Heart left ventricle (tissue), 16 donors: ENCODE measurements around the gene DNAH7. TPM values are rescaled to one million over a fixed set of nuclear protein-coding genes. Genes with fewer than 3 reads are reported as not detected.
"Not testable (repeated sequence)": the region's sequence is repeated elsewhere in the genome, so short reads cannot be mapped to it uniquely, and the experiment has no call there.

ENCODE experiments used
- ATAC-seq, 4 donors: fragments of 200-7000 bp; cut with Tn5 transposase; one replicate each; pipeline ENCODE4 v1.9.1; 2020 to 2022; ENCODE audit warnings: moderate library complexity in 4 of 4, mild to moderate bottlenecking in 3 of 4, moderate number of reproducible peaks in 1 of 4
- DNase-seq, 5 donors: peaks; one replicate each; pipeline ENCODE4 v3.0.0-alpha.2; 2020
- H3K27ac ChIP-seq, 12 donors: fragments of 200-600 bp; sonication (generic) in 4 of 12; one replicate each; pipeline versions ENCODE4 v1.5.0 to v1.8.0; 2016 to 2022; ENCODE audit warnings: mild to moderate bottlenecking in 2 of 12
- H3K27me3 ChIP-seq, 9 donors: fragments of 200-600 bp; sonication (generic) in 2 of 9; one replicate each; pipeline versions ENCODE4 v1.5.1 to v1.8.0; 2016 to 2022; ENCODE audit warnings: mild to moderate bottlenecking in 3 of 9
- H3K36me3 ChIP-seq, 9 donors: fragments of 200-600 bp; sonication (generic) in 2 of 9; one replicate each; pipeline versions ENCODE4 v1.5.0 to v1.8.0; 2018 to 2022; ENCODE audit warnings: mild to moderate bottlenecking in 2 of 9
- H3K4me1 ChIP-seq, 12 donors: fragments of 200-600 bp; sonication (generic) in 4 of 12; one replicate each; pipeline versions ENCODE4 v1.5.0 to v1.8.0; 2016 to 2022; ENCODE audit warnings: mild to moderate bottlenecking in 3 of 12
- H3K4me3 ChIP-seq, 12 donors: fragments of 200-600 bp; sonication (generic) in 4 of 12; one replicate each; pipeline versions ENCODE4 v1.5.0 to v1.8.0; 2017 to 2022; ENCODE audit warnings: mild to moderate bottlenecking in 9 of 12, moderate library complexity in 4 of 12
- H3K9me3 ChIP-seq, 12 donors: fragments of 200-600 bp; sonication (generic) in 4 of 12; one replicate each; pipeline versions ENCODE4 v1.5.0 to v1.8.0; 2016 to 2022; ENCODE audit warnings: mild to moderate bottlenecking in 1 of 12
- POLR2A ChIP-seq, 2 donors: fragments of 450-650 bp; IDR thresholded peaks; one replicate each; pipeline ENCODE4 v1.6.1; 2017; ENCODE audit warnings: antibody characterized with exemption in 2 of 2, mild to moderate bottlenecking in 2 of 2, moderate library complexity in 2 of 2
- WGBS, 4 donors: extraction: QIAGEN DNeasy Blood & Tissue Kit in 2 of 4; methylation state at CpG; one replicate each; pipeline versions ENCODE4 v1.1.5 to v1.1.7; 2013 to 2018; 5-methylcytosine and 5-hydroxymethylcytosine counted together
- intact Hi-C, 10 donors: fragments of 100-400 bp; cut with DNase I; formaldehyde crosslinking; loops; one replicate each; pipeline versions ENCODE4 v1.11.1 to v1.14.2; 2022
- polyA plus RNA-seq, 2 donors: library from polyadenylated mRNA; stranded (reverse); fragments of 200-250 nt; gene quantifications; one replicate each; pipeline ENCODE4 v1.2.3, GENCODE V29; 2013
- total RNA-seq, 9 donors: library from RNA; depleted of rRNA in 2 of 9; stranded (reverse); fragments of >200 nt in 2 of 9; fragmentation: NEBNext Ultra II Directional in 3 of 9; extraction: Animal tissue kit (Norgen Biotek cat#: 25700) in 3 of 9; gene quantifications; one replicate each; pipeline versions ENCODE4 v1.1.0 to v1.2.4, GENCODE V29; 2016 to 2023
- TF ChIP-seq, protein P1 (sequence below), 12 donors: fragments of 200-600 bp; sonication (generic) in 4 of 12; IDR thresholded peaks; one replicate each; pipeline versions ENCODE4 v1.5.0 to v1.8.0; 2018 to 2022; ENCODE audit warnings: antibody characterized with exemption in 12 of 12, mild to moderate bottlenecking in 5 of 12
- donor health status: ischemic (EF 13 %, LVEDD 7.1; RV severe dilation, severe dysfunction).
- donor health status: healthy with polysubstance abuse.
- donor health status: DM: no; HTN: yes; CAD: no.
- donor health status: DM: no; HTN: no; CAD: no.
- donor health status: ischemic (EF 25% LVEDD 6.9; RV normal size, moderate dysfunction).
- donor health status: ischemic (EF 25% LVEDD 5.7; RV mildly dilated, moderate dysfunction).
- donor health status: healthy.
- donor health status: DM: yes; HTN: yes; CAD: no.
- donor health status: ischemic (EF 35%, LVEDD 5.7; RV mildly dilated, moderate dysfunction).
- donor health status: nonischemic (EF 11% LVEDD 7.7; RV severe dilation, severe dysfunction).
- donor health status: DM: yes; HTN: yes; CAD: no.
- donor health status: PGD.
- donor health status: ischemic (EF 29% LVEDD 5.4; RV normal size, mild dysfunction).
- donor health status: nonischemic (EF 23%, LVEDD 6.1; RV moderate dilation, normal function).

Gene DNAH7
- total and polyA plus RNA-seq, 11 donors = 0.08 to 1.5 (median 0.40) TPM; not detected in 1

DNA sequence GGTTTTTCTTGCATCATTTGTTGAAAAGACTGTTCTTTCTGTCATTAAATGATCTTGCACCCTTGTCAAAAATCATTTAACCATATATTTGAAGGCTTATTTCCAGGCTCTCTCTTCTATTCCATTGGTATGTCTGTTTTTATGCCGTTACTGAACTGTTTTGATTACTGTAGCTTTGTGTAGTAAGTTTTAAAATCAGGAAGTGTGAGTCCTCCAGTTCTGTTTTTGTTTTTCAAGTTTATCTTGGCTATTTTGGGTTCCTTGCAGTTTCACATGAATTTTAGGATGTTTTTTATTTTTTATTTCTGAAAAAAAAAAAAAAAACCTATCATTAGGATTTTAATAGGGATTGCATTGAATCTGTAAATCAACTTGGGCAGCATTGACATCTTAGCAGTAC lies 372.6 kb downstream of the DNAH7 start:
- Histone ChIP-seq H3K36me3 (peaks cover 0 to 10% (median 0%) of the 10 kb centered on the region in 9 donors), H3K27ac (no peak overlapping the region), H3K4me3 (no peak overlapping the region), H3K27me3 (no peaks in the 10 kb centered on the region), H3K9me3 (peaks cover 0 to 63% (median 18%) of the 10 kb centered on the region in 12 donors), H3K4me1 (peaks cover 0 to 8% (median 0%) of the 10 kb centered on the region in 12 donors)
- DNase-seq = no peak
- intact Hi-C loops = no loop called here
- 90 to 95% (median 92%) methylated on average over 1 of the region's 1 CpG for WGBS, 4 donors
- TF ChIP-seq POLR2A (IDR thresholded peaks at IDR 0.05) = no peak
- TF ChIP-seq, protein P1, sequence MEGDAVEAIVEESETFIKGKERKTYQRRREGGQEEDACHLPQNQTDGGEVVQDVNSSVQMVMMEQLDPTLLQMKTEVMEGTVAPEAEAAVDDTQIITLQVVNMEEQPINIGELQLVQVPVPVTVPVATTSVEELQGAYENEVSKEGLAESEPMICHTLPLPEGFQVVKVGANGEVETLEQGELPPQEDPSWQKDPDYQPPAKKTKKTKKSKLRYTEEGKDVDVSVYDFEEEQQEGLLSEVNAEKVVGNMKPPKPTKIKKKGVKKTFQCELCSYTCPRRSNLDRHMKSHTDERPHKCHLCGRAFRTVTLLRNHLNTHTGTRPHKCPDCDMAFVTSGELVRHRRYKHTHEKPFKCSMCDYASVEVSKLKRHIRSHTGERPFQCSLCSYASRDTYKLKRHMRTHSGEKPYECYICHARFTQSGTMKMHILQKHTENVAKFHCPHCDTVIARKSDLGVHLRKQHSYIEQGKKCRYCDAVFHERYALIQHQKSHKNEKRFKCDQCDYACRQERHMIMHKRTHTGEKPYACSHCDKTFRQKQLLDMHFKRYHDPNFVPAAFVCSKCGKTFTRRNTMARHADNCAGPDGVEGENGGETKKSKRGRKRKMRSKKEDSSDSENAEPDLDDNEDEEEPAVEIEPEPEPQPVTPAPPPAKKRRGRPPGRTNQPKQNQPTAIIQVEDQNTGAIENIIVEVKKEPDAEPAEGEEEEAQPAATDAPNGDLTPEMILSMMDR (IDR thresholded peaks at IDR 0.05) = no peak
- no peak for ATAC-seq

DNA sequence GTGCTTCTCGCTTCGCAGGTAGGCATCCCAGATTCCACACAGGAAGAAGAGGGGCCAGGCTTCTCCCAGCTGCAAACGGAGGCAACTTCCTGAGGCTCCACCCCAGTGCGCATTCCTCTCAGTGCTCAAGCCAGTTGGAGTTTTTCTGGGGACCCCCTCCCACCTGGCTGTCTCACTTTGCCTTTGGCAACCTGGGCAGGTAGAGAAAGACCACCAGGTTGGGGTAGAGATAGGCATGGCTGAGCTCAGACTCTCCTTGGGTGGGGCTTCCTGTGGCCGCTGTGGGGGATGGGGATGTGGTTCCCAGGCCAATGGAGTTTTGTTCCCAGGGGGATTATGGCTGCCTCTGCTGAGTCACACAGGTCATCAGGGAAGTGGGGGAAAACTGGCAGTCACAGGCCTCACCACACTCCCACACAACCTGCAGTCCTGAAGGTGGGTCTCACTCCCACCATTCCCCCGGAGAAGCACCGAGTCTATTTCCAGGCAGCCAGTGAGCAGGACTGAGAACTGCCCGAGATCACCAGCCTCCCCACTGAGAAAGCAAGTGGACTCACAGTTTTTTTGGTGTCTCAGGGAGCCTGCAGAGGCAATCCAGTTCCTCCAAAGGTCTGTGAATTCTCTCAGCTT lies 373.5 kb downstream of the DNAH7 start:
- WGBS, 4 donors = 83 to 94% (median 89%) methylated on average over 8 of the region's 8 CpGs
- DNase-seq = no peak

DNA sequence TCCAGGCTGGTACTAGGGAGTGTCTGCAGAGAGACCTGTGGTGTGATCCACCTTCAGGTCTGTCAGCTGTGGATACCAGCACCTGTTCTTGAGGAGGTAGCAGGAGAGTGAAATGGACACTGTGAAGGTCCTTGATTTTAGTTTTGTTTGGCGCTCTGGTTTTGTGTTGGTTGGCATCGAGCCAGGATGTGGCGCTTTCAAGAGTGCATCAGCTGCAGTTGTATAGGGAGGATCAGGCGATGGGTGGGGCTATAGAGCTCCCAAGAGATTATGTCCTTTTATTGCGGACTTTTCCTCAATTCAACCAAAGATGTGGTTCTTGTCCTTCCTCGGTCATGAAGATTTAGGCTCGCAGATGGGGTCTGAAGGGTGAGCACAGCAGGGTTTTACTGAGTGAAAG lies 374.1 kb downstream of the DNAH7 start:
- H3K4me1 ChIP-seq = peaks cover 0 to 8% (median 0%) of the 10 kb centered on the region in 12 donors
- H3K9me3 ChIP-seq = peaks cover 0 to 57% (median 3%) of the 10 kb centered on the region in 12 donors
- no peaks in the 10 kb centered on the region for H3K27me3 ChIP-seq
- no peak for DNase-seq
- H3K36me3 ChIP-seq = peaks cover 0 to 12% (median 0%) of the 10 kb centered on the region in 9 donors
- no peak overlapping the region for H3K27ac ChIP-seq
- no peak for TF ChIP-seq POLR2A (IDR thresholded peaks at IDR 0.05)
- intact Hi-C loops = no loop called here
- no peak for ATAC-seq
- no peak overlapping the region for H3K4me3 ChIP-seq
- WGBS, 4 donors = 94 to 97% (median 97%) methylated on average over 7 of the region's 7 CpGs

More for the DNA sequence above, 373.5 kb downstream of the DNAH7 start:
- no peak for ATAC-seq
- TF ChIP-seq POLR2A (IDR thresholded peaks at IDR 0.05) = no peak
- TF ChIP-seq, protein P1 (IDR thresholded peaks at IDR 0.05) = no peak
- Histone ChIP-seq H3K9me3 (peaks cover 0 to 62% (median 9%) of the 10 kb centered on the region in 12 donors), H3K27ac (no peak overlapping the region), H3K4me1 (peaks cover 0 to 8% (median 0%) of the 10 kb centered on the region in 12 donors), H3K36me3 (peaks cover 0 to 12% (median 0%) of the 10 kb centered on the region in 9 donors), H3K4me3 (no peak overlapping the region), H3K27me3 (no peaks in the 10 kb centered on the region)
- intact Hi-C loops = no loop called here

DNA sequence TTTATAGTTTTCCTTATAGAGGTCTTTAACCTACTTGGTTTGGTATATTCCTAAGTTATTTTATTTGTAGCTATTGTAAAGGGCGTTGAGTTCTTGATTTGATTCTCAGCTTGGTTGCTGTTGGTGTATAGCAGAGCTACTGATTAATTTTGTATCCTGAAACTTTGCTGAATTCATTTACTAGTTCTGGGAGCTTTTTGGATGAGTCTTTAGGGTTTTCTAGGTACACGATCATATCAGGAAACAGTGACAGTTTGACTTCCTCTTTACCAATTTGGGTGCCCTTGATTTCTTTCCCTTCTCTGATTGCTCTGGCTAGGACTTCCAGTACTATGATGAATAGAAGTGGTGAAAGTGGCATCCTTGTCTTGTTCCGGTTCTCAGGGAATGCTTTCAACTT lies 376.1 kb downstream of the DNAH7 start:
- intact Hi-C loops = not testable (repeated sequence)
- 87 to 90% (median 88%) methylated on average over 3 of the region's 3 CpGs for WGBS, 4 donors

More for the DNA sequence above, 376.1 kb downstream of the DNAH7 start:
- not testable (repeated sequence) for H3K4me3 ChIP-seq, H3K4me1 ChIP-seq, DNase-seq, ATAC-seq, H3K27me3 ChIP-seq, H3K27ac ChIP-seq
- peaks cover 0 to 12% (median 0%) of the 10 kb centered on the region in 9 donors for H3K36me3 ChIP-seq
- peaks cover 0 to 43% (median 2%) of the 10 kb centered on the region in 12 donors for H3K9me3 ChIP-seq

Other genes starting within 250 kb of the DNAH7 start
- gene STK17B, start 102.7 kb upstream of the DNAH7 start, total RNA-seq = 10 to 100 TPM in 2 of 9 donors, 1 to 10 TPM in 7; 3.3 to 24.4 (median 5.3) TPM
- 1 to 10 TPM; 1.4 to 2.6 TPM for gene STK17B, start 102.7 kb upstream of the DNAH7 start, polyA plus RNA-seq